Stimulated activated CD4-positive, alpha-beta T cell treated with anti-CD3 and anti-CD28 coated beads, TNF-alpha, amount 100 ng/mL, for 24 hours (primary cell): ENCODE data around the gene SYT1.
"Not testable (repeated sequence)": the region's sequence is repeated elsewhere in the genome, so short reads cannot be mapped to it uniquely, and the experiment has no call there.

Source experiments
- DNase-seq, 3 experiments: peaks; one replicate each; pipeline ENCODE4 v3.0.0-alpha.2; 2020; ENCODE audit warnings: low read depth in 3 of 3

Gene SYT1

GRCh38 chr12:79397609-79398008 is 533.0 kb downstream of the SYT1 start:
- no peak for DNase-seq

- no peak for DNase-seq
Measured at GRCh38 chr12:79400481-79400880, 535.9 kb downstream of the SYT1 start.

DNA sequence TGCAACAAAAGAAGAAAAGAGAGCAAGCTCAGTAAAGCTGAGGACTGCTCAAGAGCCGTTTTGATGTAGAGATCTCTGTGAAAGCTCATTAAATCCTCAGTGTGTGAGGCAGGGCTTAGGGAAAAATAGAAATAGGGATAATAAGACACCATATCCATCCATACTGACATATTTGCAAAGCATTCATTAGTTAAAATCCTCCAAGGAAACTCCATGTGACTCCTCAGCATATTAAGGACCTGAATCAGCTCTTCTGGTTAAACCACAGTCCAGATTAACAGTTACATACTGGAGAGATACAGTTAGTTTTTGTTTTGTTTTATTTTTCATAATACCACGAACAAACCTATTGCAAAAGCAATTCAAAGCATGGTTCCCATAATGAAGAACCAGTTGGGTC is 538.0 kb downstream of the SYT1 start:
- no peak for DNase-seq

DNA sequence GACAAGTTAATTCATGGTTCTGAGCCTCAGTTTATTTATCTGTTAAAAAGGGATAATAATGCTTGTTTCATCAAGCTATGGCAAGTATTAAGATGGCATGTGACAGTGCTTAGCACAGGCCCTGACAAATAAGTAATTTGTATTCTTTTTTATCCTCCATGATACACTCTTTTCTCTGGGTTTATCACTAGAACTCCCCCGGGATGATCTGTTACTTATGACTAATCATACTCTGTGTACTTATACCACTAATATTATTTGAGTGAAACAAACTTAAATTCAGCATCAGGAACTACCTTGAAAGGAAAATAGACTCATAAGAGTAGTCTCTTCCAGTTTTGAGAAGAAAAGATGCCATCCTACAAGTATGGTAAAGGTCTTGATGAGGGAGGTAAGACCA is 542.4 kb downstream of the SYT1 start:
- DNase-seq: no peak

DNA sequence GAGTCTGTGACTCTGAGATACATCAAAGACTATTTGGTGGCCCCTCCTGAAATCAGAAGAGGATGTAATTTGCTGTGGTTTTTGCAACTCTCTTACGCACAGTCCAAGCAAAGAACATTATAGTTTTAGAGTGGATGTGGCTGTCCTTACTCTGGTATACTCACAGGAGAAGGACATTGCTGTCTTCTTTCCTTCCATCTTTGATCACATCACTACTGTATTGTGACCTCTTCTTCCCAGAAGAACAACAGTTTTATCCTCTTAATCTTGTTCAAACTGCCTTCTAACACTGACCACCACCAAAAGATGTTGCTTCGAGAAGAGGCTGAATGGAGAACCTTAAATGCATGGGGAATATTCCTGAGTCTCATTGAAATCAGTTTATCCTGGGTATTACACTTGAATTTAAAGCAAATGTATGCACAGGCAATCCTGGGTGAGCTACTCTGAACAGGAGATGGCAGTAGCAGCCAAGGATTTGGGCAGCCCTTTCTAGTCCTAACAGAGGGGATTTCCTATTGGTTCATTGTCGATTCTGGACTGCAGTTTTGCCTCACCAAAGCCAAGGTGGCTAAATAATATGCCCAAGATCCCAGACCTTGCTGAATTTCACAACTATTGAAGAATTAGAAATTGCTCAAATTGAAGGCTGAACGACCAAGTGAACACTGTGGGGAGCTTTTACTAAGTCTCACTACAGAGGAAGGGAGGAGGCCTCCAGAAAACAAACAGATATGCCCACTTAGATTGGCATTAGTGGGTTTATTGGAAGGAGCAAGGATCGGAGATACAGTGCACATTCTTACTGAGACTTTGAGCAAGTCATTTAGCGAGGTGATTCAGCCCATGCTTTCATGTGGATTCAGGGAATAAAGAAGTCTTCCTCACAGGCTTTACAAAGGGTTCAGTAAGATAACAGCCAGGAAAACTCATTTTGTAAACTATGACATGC is 543.4 kb downstream of the SYT1 start:
- peak in 1 of 3 experiments; percentile 2 for DNase-seq

DNA sequence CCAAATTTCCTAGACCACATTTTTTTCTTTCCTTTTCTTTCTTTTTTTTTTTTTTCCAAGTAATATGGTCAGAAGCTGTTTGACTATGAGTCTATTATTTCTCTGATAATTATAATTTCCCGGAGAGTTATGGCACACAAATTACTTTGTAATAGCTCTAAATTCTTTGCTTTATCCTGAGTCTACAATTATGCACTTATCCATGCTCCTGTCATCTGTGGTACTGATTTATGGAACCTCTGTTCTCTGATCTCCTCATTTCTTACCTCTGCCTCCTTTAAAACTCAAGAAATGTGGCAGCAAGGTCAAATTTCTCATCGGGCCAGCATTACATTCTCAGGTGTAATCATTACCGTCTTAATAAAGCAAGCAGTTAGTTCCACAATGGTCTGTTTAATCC is 544.1 kb downstream of the SYT1 start:
- DNase-seq: no peak

DNA sequence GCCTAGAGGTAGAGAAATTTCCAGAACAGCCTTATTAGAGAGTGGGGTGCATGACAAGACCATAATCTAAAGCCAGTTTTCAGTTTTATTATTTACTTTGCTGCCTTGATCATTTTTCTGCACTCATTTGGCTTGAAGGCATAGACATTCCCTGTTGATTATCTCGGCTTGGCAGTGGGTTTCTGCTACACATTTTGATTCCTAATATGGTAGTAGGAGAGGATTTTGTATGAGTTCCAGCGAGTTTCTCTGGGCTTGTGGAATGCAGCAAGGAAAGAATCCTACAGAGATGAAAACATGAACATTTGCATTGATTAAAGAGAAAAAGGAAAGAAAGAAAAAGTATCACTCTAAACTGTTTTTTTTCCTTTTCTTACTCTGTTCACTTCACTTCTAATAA is 545.0 kb downstream of the SYT1 start:
- no peak for DNase-seq

DNA sequence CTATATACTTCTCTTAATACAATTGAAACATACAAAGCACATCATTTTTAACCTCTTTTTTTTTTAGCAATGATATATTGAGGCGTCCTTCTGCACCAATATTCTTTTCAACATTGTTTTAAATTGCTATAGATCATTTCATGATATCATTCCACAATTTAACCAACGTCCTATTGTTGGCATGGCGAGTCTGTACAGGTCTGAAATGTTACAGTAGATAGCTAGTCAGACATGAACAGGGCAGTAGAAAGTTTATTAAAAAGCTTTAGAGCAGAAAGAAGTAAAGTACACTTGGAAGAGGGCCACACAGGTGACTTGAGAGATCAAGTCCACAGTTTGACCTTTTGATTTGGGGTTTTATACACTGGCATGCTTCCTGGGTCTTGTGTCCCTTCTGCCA is 547.2 kb downstream of the SYT1 start:
- no peak for DNase-seq

GRCh38 chr12:79413796-79414195 is 549.2 kb downstream of the SYT1 start:
- no peak for DNase-seq

GRCh38 chr12:79414252-79414651 is 549.7 kb downstream of the SYT1 start:
- DNase-seq: no peak

DNA sequence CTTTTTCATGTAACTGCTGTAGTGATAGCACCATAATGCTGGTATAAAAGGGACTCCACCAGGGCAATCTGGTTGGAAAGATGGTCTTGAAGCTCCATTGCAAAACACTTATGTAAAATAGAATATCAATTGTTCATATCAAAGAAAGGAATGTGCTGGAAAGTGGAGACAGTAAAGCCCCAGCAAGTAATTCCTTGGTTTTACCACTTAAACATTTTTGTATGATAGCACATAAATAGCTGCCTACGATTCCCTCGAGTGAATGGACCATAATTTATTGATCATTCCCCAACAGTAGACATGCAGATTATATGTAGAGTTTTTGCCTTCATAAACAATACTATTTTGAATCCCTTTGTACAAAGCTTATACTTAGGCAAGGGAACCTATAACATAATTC is 550.7 kb downstream of the SYT1 start:
- no peak for DNase-seq

DNA sequence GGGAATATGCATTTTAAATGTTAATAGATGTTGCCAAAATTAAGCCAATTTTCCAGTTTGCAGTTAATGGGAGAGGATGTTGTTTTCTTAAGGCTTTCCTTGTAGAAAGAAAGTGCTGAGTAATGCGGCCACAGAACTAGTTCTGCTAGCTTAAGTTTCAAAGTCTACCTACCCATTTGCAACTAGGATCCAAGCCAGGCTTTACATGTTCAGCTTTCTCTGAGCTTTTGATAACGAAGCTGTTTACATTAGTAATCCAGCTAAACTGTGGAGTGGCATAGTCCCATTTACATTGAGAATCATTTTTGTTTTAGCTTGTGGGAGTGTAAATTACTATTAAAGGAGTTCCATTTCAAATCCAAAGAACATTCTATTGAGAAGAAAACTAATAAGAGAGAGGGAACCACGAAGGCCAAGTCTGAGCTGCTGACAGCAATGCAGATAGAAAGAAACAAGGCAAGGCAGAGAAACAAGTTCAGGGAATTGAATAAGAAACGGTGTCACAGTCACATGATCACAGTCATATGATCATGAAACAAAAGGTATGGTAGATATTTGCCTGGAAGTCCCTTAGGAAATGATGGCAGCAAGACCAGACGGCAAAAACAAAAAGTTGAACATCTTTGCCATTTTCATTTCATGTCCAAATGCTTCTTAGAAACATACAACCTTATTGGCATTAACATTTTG is 551.3 kb downstream of the SYT1 start:
- no peak for DNase-seq

DNA sequence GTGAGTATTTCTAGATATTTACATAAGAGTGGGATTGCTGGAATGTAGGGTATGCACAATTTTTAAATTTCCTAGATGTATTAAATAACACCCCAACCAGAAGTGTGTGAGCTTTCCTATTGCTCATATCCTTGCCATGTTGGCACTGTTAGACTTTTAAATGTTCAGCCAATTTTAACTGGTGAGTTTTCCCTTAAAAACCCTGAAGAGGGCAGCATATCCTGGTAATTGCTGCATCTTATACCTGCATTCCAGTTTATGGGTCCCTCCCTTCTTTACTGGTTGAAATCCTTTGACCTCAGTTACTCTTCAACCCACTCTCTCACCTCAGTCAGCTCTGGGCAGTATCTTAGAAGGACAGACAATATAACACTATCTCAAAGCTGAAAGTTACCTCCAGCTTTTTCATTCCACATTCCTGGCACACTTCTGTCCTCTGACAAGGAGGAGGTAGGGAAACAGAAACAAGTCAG is 555.6 kb downstream of the SYT1 start:
- DNase-seq: no peak

- no peak for DNase-seq
Measured at GRCh38 chr12:79421236-79421740, 556.7 kb downstream of the SYT1 start.

- DNase-seq: no peak
Measured at GRCh38 chr12:79422060-79422812, 557.7 kb downstream of the SYT1 start.

- DNase-seq: no peak
Measured at GRCh38 chr12:79423560-79423959, 559.0 kb downstream of the SYT1 start.

DNA sequence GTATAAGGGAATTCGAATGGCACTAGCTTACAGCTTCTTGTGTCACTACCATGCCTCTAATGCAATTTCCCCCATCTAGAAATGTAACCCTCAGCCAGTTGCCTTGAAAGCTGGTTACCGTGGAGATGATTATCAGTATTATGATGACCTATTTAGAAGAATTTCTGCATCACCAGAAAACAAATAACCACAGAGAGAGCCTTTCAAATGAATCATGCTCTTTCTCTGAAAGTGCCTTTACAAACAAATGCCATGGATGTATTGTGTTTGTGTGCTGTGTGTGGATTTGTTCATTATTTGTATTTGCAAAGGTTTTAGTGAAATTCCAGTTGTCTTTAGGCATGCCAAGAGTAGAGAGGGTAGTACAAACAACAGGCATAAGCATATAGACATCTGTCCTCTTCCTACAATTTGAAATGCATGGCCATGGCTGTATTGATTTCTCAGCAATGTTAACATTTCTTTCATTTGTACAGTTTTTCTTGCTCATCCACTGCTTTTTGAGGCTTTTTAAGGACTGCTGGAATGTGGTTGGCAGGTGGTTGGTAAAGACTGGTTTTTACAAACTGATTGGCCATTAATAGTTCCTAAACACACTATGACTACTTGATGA is 559.6 kb downstream of the SYT1 start:
- DNase-seq: no peak

DNA sequence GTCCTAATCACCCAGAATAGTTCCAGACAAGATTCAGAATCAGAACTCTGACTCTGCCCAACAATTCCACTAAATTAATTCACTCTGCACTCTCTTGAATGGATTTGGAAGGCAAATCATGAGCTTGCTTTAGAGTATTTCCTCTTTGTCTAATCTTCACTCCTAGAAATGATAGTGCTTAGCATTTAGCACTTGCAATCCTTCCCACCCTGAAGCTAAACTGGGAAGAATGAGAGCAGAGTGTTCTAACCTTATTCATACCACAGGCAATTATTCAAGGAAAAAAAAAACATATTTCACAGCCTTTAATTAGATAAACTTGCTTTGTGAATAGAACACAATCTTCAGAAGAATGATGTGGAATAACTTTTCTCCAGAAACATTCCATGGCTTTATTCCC is 561.5 kb downstream of the SYT1 start:
- no peak for DNase-seq

- not testable (repeated sequence) for DNase-seq
Measured at GRCh38 chr12:79426744-79427143, 562.2 kb downstream of the SYT1 start.

DNA sequence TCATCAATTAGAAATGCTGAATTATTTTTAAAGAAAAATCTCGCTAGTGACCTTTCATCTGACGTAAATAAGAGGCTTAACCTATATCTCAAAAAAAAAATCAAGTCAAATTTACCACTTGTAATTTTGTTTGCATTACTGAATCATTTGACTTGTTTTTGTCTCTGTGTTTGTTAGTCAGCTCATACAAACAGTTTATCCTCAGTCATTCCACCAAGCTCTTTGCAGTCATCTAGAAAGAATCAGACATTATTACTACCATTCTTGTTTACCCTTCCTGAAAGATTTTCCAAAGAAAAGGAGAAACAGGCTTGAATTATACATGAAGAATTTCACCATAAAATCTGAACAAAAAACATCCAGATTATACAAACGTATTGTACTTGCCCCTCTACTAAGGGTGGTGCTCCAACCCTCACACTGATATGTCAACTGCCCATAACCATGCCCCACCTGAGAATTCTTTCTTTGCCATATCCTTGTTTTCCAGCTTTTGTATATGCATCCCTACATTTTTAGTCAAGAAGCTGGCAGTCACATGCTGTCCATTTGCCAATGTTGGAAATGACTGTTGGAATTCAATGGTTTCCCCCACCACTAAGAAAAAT is 569.0 kb downstream of the SYT1 start:
- DNase-seq: no peak

DNA sequence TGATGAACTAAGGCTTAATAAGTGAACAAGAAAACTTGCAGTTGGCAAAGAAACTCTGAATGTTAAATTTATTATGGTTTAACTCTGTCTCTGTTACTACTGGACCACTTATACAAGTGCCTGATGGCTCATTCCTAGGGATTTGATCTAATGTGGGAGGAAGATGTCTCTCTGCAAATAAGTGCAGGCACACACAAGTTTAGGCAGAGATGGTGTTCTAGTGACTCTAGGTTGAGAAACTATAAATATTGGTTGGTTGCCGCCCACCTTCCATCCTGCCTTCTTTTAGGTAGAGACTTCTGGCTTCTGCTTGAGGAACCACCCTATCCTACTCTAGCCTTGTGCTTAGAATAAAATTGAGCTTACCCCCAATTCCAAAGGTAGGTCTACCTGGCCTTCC is 570.0 kb downstream of the SYT1 start:
- DNase-seq: no peak
